Immature natural killer cell (primary cell): ENCODE results near the gene DGCR6L. TPM values are rescaled to one million over a fixed set of nuclear protein-coding genes. Genes with fewer than 3 reads are reported as not detected.
"Not testable (repeated sequence)": the region's sequence is repeated elsewhere in the genome, so short reads cannot be mapped to it uniquely, and the experiment has no call there.

Experiments used
- DNase-seq, 3 donors: peaks; one replicate each; pipeline ENCODE4 v3.0.0; 2022; ENCODE audit warnings: mixed read lengths in 1 of 3
- H3K27ac Mint-ChIP-seq, 6 donors: one replicate each; pipeline ENCODE4 v1.8.0; 2020; ENCODE audit warnings: mixed read lengths in 6 of 6, mild to moderate bottlenecking in 5 of 6, inconsistent platforms in 4 of 6, moderate library complexity in 3 of 6
- H3K27me3 Mint-ChIP-seq, 3 donors: one replicate each; pipeline ENCODE4 v1.8.0; 2020 to 2021; ENCODE audit warnings: low read depth in 3 of 3, mild to moderate bottlenecking in 3 of 3, mixed read lengths in 3 of 3, moderate library complexity in 3 of 3, inconsistent platforms in 1 of 3
- H3K36me3 Mint-ChIP-seq, 3 donors: one replicate each; pipeline ENCODE4 v1.8.0; 2020; ENCODE audit warnings: mixed read lengths in 3 of 3, inconsistent platforms in 2 of 3, mild to moderate bottlenecking in 2 of 3
- H3K4me1 Mint-ChIP-seq, 2 donors: one replicate each; pipeline ENCODE4 v1.8.0; 2020; ENCODE audit warnings: inconsistent platforms in 2 of 2, mild to moderate bottlenecking in 2 of 2, mixed read lengths in 2 of 2, moderate library complexity in 1 of 2
- H3K4me3 Mint-ChIP-seq, 5 donors: one replicate each; pipeline ENCODE4 v1.8.0; 2020; ENCODE audit warnings: mild to moderate bottlenecking in 5 of 5, mixed read lengths in 5 of 5, inconsistent platforms in 3 of 5, moderate library complexity in 3 of 5
- H3K9me3 Mint-ChIP-seq, 6 donors: one replicate each; pipeline ENCODE4 v1.8.0; 2020; ENCODE audit warnings: mild to moderate bottlenecking in 6 of 6, mixed read lengths in 6 of 6, inconsistent platforms in 4 of 6, moderate library complexity in 3 of 6
- polyA plus RNA-seq, 3 donors: library from polyadenylated mRNA; unstranded; fragments of 300-500 nt; fragmentation: Illumina TruSeq; gene quantifications; one replicate each; pipeline ENCODE4 v1.2.3, GENCODE V29; 2021

DGCR6L gene
- polyA plus RNA-seq, 3 donors from 2014 or later, result 143 to 160 (median 147) TPM

- not testable (repeated sequence) for H3K27me3 Mint-ChIP-seq, H3K27ac Mint-ChIP-seq, H3K36me3 Mint-ChIP-seq, H3K9me3 Mint-ChIP-seq, DNase-seq, H3K4me1 Mint-ChIP-seq, H3K4me3 Mint-ChIP-seq
Observed at GRCh38 chr22:20275325-20275724, 44.5 kb downstream of the DGCR6L start.

GRCh38 chr22:20274374-20274773 is 45.5 kb downstream of the DGCR6L start:
- H3K27me3 Mint-ChIP-seq, H3K36me3 Mint-ChIP-seq, DNase-seq, H3K4me3 Mint-ChIP-seq, H3K4me1 Mint-ChIP-seq, H3K9me3 Mint-ChIP-seq, H3K27ac Mint-ChIP-seq: not testable (repeated sequence)

- Mint-ChIP-seq H3K9me3 (no peaks in the 10 kb centered on the region), H3K27ac (no peak overlapping the region)
Observed at GRCh38 chr22:20273758-20274181, 46.1 kb downstream of the DGCR6L start.

GRCh38 chr22:20272700-20273099 is 47.2 kb downstream of the DGCR6L start:
- DNase-seq, result no peak
- Mint-ChIP-seq H3K27me3 (peaks cover 0 to 4% (median 0%) of the 10 kb centered on the region in 3 donors), H3K4me1 (no peaks in the 10 kb centered on the region), H3K27ac (no peak overlapping the region), H3K36me3 (no peaks in the 10 kb centered on the region), H3K9me3 (no peaks in the 10 kb centered on the region), H3K4me3 (no peak overlapping the region)

More at GRCh38 chr22:20273758-20274181, 46.1 kb downstream of the DGCR6L start:
- H3K27me3 Mint-ChIP-seq, result peaks cover 0 to 2% (median 0%) of the 10 kb centered on the region in 3 donors
- H3K36me3 Mint-ChIP-seq, result no peaks in the 10 kb centered on the region
- H3K4me3 Mint-ChIP-seq, result no peak overlapping the region
- DNase-seq, result no peak
- no peaks in the 10 kb centered on the region for H3K4me1 Mint-ChIP-seq

GRCh38 chr22:20272174-20272573 is 47.7 kb downstream of the DGCR6L start:
- Mint-ChIP-seq H3K4me3 (no peak overlapping the region), H3K27me3 (peaks cover 0 to 4% (median 0%) of the 10 kb centered on the region in 3 donors), H3K4me1 (no peaks in the 10 kb centered on the region), H3K9me3 (no peaks in the 10 kb centered on the region), H3K27ac (no peak overlapping the region), H3K36me3 (no peaks in the 10 kb centered on the region)
- no peak for DNase-seq

- H3K4me3 Mint-ChIP-seq, result no peak overlapping the region
- peaks cover 0 to 5% (median 0%) of the 10 kb centered on the region in 3 donors for H3K27me3 Mint-ChIP-seq
- DNase-seq, result no peak
- no peaks in the 10 kb centered on the region for H3K9me3 Mint-ChIP-seq
- peaks cover 3 to 6% of the 10 kb centered on the region in 2 donors for H3K4me1 Mint-ChIP-seq
- no peaks in the 10 kb centered on the region for H3K36me3 Mint-ChIP-seq
- H3K27ac Mint-ChIP-seq, result no peak overlapping the region
Observed at GRCh38 chr22:20271114-20271994, 48.5 kb downstream of the DGCR6L start.

- not testable (repeated sequence) for DNase-seq, H3K27ac Mint-ChIP-seq, H3K9me3 Mint-ChIP-seq, H3K36me3 Mint-ChIP-seq, H3K4me1 Mint-ChIP-seq, H3K4me3 Mint-ChIP-seq, H3K27me3 Mint-ChIP-seq
Observed at GRCh38 chr22:20270190-20271113, 49.4 kb downstream of the DGCR6L start.

- H3K27ac Mint-ChIP-seq, H3K36me3 Mint-ChIP-seq, DNase-seq, H3K27me3 Mint-ChIP-seq, H3K9me3 Mint-ChIP-seq, H3K4me1 Mint-ChIP-seq, H3K4me3 Mint-ChIP-seq: not testable (repeated sequence)
Observed at GRCh38 chr22:20269673-20270072, 50.2 kb downstream of the DGCR6L start.

GRCh38 chr22:20269201-20269600 is 50.7 kb downstream of the DGCR6L start:
- not testable (repeated sequence) for H3K27ac Mint-ChIP-seq, H3K4me3 Mint-ChIP-seq

GRCh38 chr22:20268279-20269012 is 51.4 kb downstream of the DGCR6L start, which contains the start of gene RTN4R:
TSS of gene RTN4R (minus strand) at chr22:20268318. CDS start at chr22:20268092, 226 bp downstream.
- peak within 1 kb of the TSS in 1 of 6 donors; percentile 34 for H3K27ac Mint-ChIP-seq
- H3K27me3 Mint-ChIP-seq, result peaks cover 0 to 5% (median 0%) of the 10 kb centered on the region in 3 donors
- H3K36me3 Mint-ChIP-seq, result no peaks in the 10 kb centered on the region
- peaks cover 4 to 6% of the 10 kb centered on the region in 2 donors for H3K4me1 Mint-ChIP-seq
- DNase-seq, result peak; percentile 54 to 62 (median 59)
- no peaks in the 10 kb centered on the region for H3K9me3 Mint-ChIP-seq
- peak within 1 kb of the TSS; percentile 47 to 81 (median 64) for H3K4me3 Mint-ChIP-seq

More at GRCh38 chr22:20269201-20269600, 50.7 kb downstream of the DGCR6L start:
- not testable (repeated sequence) for H3K9me3 Mint-ChIP-seq, DNase-seq, H3K27me3 Mint-ChIP-seq, H3K4me1 Mint-ChIP-seq, H3K36me3 Mint-ChIP-seq

GRCh38 chr22:20267441-20268278 is 52.2 kb downstream of the DGCR6L start:
- Mint-ChIP-seq H3K27me3 (peaks cover 0 to 5% (median 0%) of the 10 kb centered on the region in 3 donors), H3K4me3 (peak overlapping the region in 4 of 5 donors; percentile 21 to 64 (median 52)), H3K4me1 (peaks cover 4 to 6% of the 10 kb centered on the region in 2 donors), H3K27ac (no peak overlapping the region), H3K9me3 (no peaks in the 10 kb centered on the region), H3K36me3 (no peaks in the 10 kb centered on the region)
- peak in 1 of 3 donors; percentile 14 for DNase-seq

GRCh38 chr22:20266667-20267440 is 53.0 kb downstream of the DGCR6L start:
- H3K36me3 Mint-ChIP-seq, H3K9me3 Mint-ChIP-seq, H3K4me1 Mint-ChIP-seq: not testable (repeated sequence)

More at GRCh38 chr22:20266667-20267440, 53.0 kb downstream of the DGCR6L start:
- H3K27me3 Mint-ChIP-seq, H3K27ac Mint-ChIP-seq, DNase-seq: not testable (repeated sequence)
- H3K4me3 Mint-ChIP-seq, result peak overlapping the region; percentile 63 to 83 (median 81)
